Gastroesophageal sphincter (tissue), 3 donors: ENCODE data around the gene RGSL1.

Experiments used
- CTCF ChIP-seq, 4 experiments: fragments of 200-600 bp in 2 of 4; fragments of 450-650 bp in 2 of 4; sonication (generic) in 1 of 4; IDR thresholded peaks; one replicate each; pipeline ENCODE4 v1.5.1; 2017 to 2019; ENCODE audit warnings: antibody characterized with exemption in 4 of 4, mild to moderate bottlenecking in 2 of 4, moderate library complexity in 2 of 4
- EP300 ChIP-seq: sonication (generic); formaldehyde crosslinking; IDR thresholded peaks from one replicate; pipeline ENCODE4 v1.6.1; 2017; ENCODE audit warnings: antibody characterized with exemption, mild to moderate bottlenecking
- POLR2A ChIP-seq, 2 donors: fragments of 450-650 bp; IDR thresholded peaks; one replicate each; pipeline ENCODE4 v1.6.1; 2017; ENCODE audit warnings: antibody characterized with exemption in 2 of 2, mild to moderate bottlenecking in 2 of 2, moderate library complexity in 1 of 2
- POLR2AphosphoS5 ChIP-seq: sonication (generic); formaldehyde crosslinking; IDR thresholded peaks from one replicate; pipeline ENCODE4 v1.6.1; 2017; ENCODE audit warnings: antibody characterized with exemption

- TF ChIP-seq CTCF (IDR thresholded peaks at IDR 0.05): no peak
- TF ChIP-seq POLR2A (IDR thresholded peaks at IDR 0.05): no peak
- TF ChIP-seq EP300: no peak
- no peak for TF ChIP-seq POLR2AphosphoS5
Observed at GRCh38 chr1:182525342-182525741, 75.4 kb downstream of the RGSL1 start.
